GM23248 (cell line): ENCODE data around the gene CDCP2. TPM values are rescaled to one million over a fixed set of nuclear protein-coding genes. Genes with fewer than 3 reads are reported as not detected.

Experiments used
- DNase-seq: peaks from one replicate; pipeline ENCODE4 v3.0.0-alpha.2; 2015
- H2AFZ ChIP-seq: fragments of 200-600 bp; sonication (generic); 2 replicates; pipeline ENCODE4 v1.6.1; 2016; ENCODE audit warnings: antibody characterized with exemption
- H3F3A ChIP-seq: fragments of 200-600 bp; sonication (generic); 2 replicates; pipeline ENCODE4 v1.6.1; 2016; ENCODE audit warnings: mild to moderate bottlenecking, antibody characterized with exemption, mixed run types; ENCODE audit not compliant: insufficient read depth
- H3K27ac ChIP-seq: fragments of 200-600 bp; sonication (generic); 2 replicates; pipeline ENCODE4 v1.5.1; 2016; ENCODE audit warnings: mild to moderate bottlenecking
- H3K27me3 ChIP-seq: fragments of 200-600 bp; sonication (generic); replicated peaks from 2 replicates; pipeline ENCODE4 v1.6.1; 2016; ENCODE audit warnings: mild to moderate bottlenecking; ENCODE audit not compliant: insufficient read depth
- H3K36me3 ChIP-seq: fragments of 200-600 bp; sonication (generic); 2 replicates; pipeline ENCODE4 v1.6.1; 2016; ENCODE audit warnings: low read depth, mild to moderate bottlenecking
- H3K4me1 ChIP-seq: fragments of 200-600 bp; sonication (generic); 2 replicates; pipeline ENCODE4 v1.6.1; 2016; ENCODE audit warnings: mild to moderate bottlenecking; ENCODE audit not compliant: insufficient read depth
- H3K4me2 ChIP-seq: fragments of 200-600 bp; sonication (generic); one replicate; pipeline ENCODE4 v1.6.1; 2016; ENCODE audit warnings: mild to moderate bottlenecking; ENCODE audit not compliant: unreplicated experiment
- H3K4me3 ChIP-seq: fragments of 200-600 bp; sonication (generic); 2 replicates; pipeline ENCODE4 v1.5.1; 2016; ENCODE audit warnings: mild to moderate bottlenecking
- H3K79me2 ChIP-seq: fragments of 200-600 bp; sonication (generic); 2 replicates; pipeline ENCODE4 v1.6.1; 2016; ENCODE audit warnings: mild to moderate bottlenecking; ENCODE audit not compliant: insufficient read depth
- H3K9ac ChIP-seq: fragments of 200-600 bp; sonication (generic); 2 replicates; pipeline ENCODE4 v1.6.1; 2016; ENCODE audit warnings: mild to moderate bottlenecking
- H3K9me2 ChIP-seq: fragments of 200-600 bp; sonication (generic); 2 replicates; pipeline ENCODE4 v1.6.1; 2016; ENCODE audit warnings: mixed run types, mild to moderate bottlenecking, moderate library complexity; ENCODE audit not compliant: insufficient read depth
- H3K9me3 ChIP-seq: fragments of 200-600 bp; sonication (generic); one replicate; pipeline ENCODE4 v1.6.1; 2017; ENCODE audit warnings: low read depth
- H4K20me1 ChIP-seq: fragments of 200-600 bp; sonication (generic); 2 replicates; pipeline ENCODE4 v1.6.0; 2016; ENCODE audit not compliant: insufficient read depth
- EZH2 ChIP-seq: fragments of 200-600 bp; sonication (generic); IDR thresholded peaks from 2 replicates; pipeline ENCODE4 v1.6.1; 2018; ENCODE audit warnings: antibody characterized with exemption, mild to moderate bottlenecking; ENCODE audit not compliant: insufficient read depth, poor library complexity, severe bottlenecking
- EZH2phosphoT487 ChIP-seq: fragments of 200-600 bp; sonication (generic); IDR thresholded peaks from 2 replicates; pipeline ENCODE4 v1.6.1; 2018; ENCODE audit warnings: antibody characterized with exemption, moderate library complexity, mild to moderate bottlenecking, low read depth; ENCODE audit not compliant: insufficient read depth
- WGBS, 2 experiments: methylation state at CpG; one replicate each; pipeline ENCODE4 v1.1.6; 2015 to 2017; ENCODE audit warnings: low lambda C conversion rate in 2 of 2, low coverage in 1 of 2; ENCODE audit errors: missing lambda C conversion rate in 2 of 2; 5-methylcytosine and 5-hydroxymethylcytosine counted together
- in situ Hi-C: fragments of 300-500 bp; cut with MboI; formaldehyde crosslinking; loops from 2 replicates; pipeline ENCODE4 v1.15.0; 2020
- polyA plus RNA-seq: library from polyadenylated mRNA; unstranded; fragments of >200 nt; fragmentation: Nextera tagmentation; extraction: Ambion mirVana; gene quantifications from 2 replicates; pipeline ENCODE4 v1.2.1, GENCODE V29; 2016
- total RNA-seq: library from RNA; depleted of rRNA; stranded (reverse); fragments of >200 nt; shearing (Covaris generic); gene quantifications from 2 replicates; pipeline ENCODE4 v1.2.3, GENCODE V29; 2014

The CDCP2 gene
- total and polyA plus RNA-seq, 2 experiments from 2014 or later, result not detected

DNA sequence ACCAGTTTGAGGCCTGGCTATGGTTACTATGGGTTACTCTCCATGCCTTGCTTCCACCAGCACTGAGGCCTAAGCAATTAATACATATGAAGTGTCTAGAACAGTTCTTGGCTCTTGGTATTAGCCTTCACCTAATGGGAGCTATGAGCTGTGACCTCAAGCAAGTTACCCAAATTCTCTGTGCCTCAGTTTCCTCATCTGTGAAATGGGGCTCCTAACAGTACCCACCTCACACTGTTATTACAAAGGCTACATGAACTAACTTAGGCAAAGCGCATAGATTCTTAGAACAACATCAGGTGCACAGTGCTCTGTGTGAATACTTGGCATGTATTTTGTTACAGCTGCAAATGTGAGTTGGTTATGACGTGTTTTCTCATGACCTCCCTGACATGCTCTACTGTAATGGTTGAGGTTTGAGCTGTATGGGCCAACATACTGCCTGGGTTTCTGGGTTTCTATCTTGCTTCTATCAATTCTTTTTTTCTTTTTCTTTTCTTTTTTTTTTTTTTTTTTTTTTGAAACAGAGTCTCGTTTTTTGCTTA lies 26.5 kb downstream of the CDCP2 start:
- H4K20me1 ChIP-seq, result no peaks in the 10 kb centered on the region
- H3K4me1 ChIP-seq, result peaks cover under 1% of the 10 kb centered on the region; the same call in 1 of the 2 replicates
- in situ Hi-C loops, result no loop called here
- no peaks in the 10 kb centered on the region for H3K79me2 ChIP-seq
- no peaks in the 10 kb centered on the region for H3K9me3 ChIP-seq
- H2AFZ ChIP-seq, result no peak overlapping the region
- no peak for DNase-seq
- TF ChIP-seq EZH2phosphoT487, result no peak
- no peak for TF ChIP-seq EZH2
- H3K4me2 ChIP-seq, result no peak overlapping the region
- no peak overlapping the region for H3K9ac ChIP-seq
- H3K4me3 ChIP-seq, result no peak overlapping the region
- WGBS, 2 experiments, result 90 to 91% methylated on average over 2 to 3 of the region's 3 CpGs
- no peaks in the 10 kb centered on the region for H3K27me3 ChIP-seq
- no peaks in the 10 kb centered on the region for H3K9me2 ChIP-seq
- H3K27ac ChIP-seq, result no peak overlapping the region
- no peaks in the 10 kb centered on the region for H3K36me3 ChIP-seq
- H3F3A ChIP-seq, result no peaks in the 10 kb centered on the region

- Histone ChIP-seq H2AFZ (no peak overlapping the region), H3K4me3 (no peak overlapping the region), H3K9ac (no peak overlapping the region), H3K9me3 (no peaks in the 10 kb centered on the region), H3K4me1 (peaks cover 4% of the 10 kb centered on the region; the same call in 1 of the 2 replicates), H4K20me1 (no peaks in the 10 kb centered on the region), H3K9me2 (no peaks in the 10 kb centered on the region), H3K36me3 (no peaks in the 10 kb centered on the region), H3K27me3 (no peaks in the 10 kb centered on the region), H3K27ac (no peak overlapping the region), H3K79me2 (no peaks in the 10 kb centered on the region), H3F3A (no peaks in the 10 kb centered on the region), H3K4me2 (no peak overlapping the region)
- 91 to 92% methylated on average over 8 of the region's 8 CpGs for WGBS, 2 experiments
- TF ChIP-seq EZH2 (no peak), EZH2phosphoT487 (no peak)
- DNase-seq, result peak; percentile 38
- in situ Hi-C loops, result no loop called here
Observed at GRCh38 chr1:54125386-54126070, 27.3 kb downstream of the CDCP2 start.

DNA sequence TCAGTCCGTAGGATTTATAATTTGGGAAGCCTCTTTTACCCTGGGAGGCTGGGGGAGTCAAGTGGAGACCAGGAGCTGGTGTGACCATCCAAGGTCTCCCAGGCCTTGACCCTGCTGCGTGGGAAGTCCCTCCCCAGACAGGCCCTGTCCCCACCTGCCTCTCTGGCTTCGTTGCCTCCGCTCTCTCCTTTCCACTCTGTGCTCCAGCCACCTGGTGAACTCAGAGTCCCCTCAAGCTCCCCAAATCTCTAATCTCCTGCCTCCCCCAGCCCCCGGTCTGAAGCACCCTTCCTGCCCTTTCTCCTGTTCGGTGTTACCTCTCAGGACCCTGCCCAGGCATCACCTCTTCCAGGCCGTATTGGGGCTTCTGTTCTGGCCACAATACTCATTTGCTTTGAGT lies 27.9 kb downstream of the CDCP2 start:
- Histone ChIP-seq H3K4me1 (peaks cover 4% of the 10 kb centered on the region; the same call in 1 of the 2 replicates), H2AFZ (no peak overlapping the region), H3K4me3 (no peak overlapping the region), H3K9me3 (no peaks in the 10 kb centered on the region), H3K36me3 (no peaks in the 10 kb centered on the region), H3K27ac (no peak overlapping the region), H3K4me2 (no peak overlapping the region), H3K9me2 (no peaks in the 10 kb centered on the region), H3F3A (0 out of 2 replicates have a peak, but pooled peaks cover 3% of the 10 kb centered on the region), H3K79me2 (no peaks in the 10 kb centered on the region), H4K20me1 (no peaks in the 10 kb centered on the region), H3K27me3 (no peaks in the 10 kb centered on the region), H3K9ac (no peak overlapping the region)
- TF ChIP-seq EZH2 (no peak), EZH2phosphoT487 (no peak)
- 82 to 85% methylated on average over 7 of the region's 7 CpGs for WGBS, 2 experiments
- no peak for DNase-seq
- in situ Hi-C loops, result loop anchor here (25.0 kb wide), 2 partner anchors 362 to 687 kb away; partner anchors contain the start of gene TTC22

DNA sequence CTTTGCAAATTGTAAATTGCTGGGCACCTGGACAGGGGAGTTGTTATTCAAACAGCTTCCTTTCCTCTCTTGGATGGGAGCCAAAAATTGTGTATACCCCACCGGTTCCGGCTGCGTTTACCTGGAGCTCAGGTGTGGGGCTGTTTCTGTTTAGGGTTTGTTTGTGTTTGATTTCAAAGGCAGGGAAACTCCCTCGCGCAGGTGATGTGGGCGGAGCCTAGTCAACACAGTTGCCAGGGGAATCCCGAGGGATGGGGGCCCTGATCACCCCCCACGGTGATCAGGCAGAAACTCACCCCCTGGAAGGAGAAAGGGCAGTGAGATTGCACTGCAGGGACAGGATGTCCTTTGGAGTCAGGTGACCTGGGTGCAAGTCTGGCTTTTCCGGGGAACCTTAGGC lies 28.3 kb downstream of the CDCP2 start:
- DNase-seq, result no peak
- peaks cover 5% of the 10 kb centered on the region for H3K4me1 ChIP-seq
- no peak for TF ChIP-seq EZH2phosphoT487
- TF ChIP-seq EZH2, result no peak
- H3K9me3 ChIP-seq, result no peaks in the 10 kb centered on the region
- WGBS, 2 experiments, result 48 to 61% methylated on average over 9 of the region's 9 CpGs
- no peaks in the 10 kb centered on the region for H3K79me2 ChIP-seq
- no peaks in the 10 kb centered on the region for H3K27me3 ChIP-seq
- H2AFZ ChIP-seq, result no peak overlapping the region
- H3K36me3 ChIP-seq, result no peaks in the 10 kb centered on the region
- H3F3A ChIP-seq, result peaks cover 4% of the 10 kb centered on the region; the same call in 1 of the 2 replicates
- no peaks in the 10 kb centered on the region for H4K20me1 ChIP-seq
- H3K4me2 ChIP-seq, result no peak overlapping the region
- H3K4me3 ChIP-seq, result no peak overlapping the region
- no peak overlapping the region for H3K27ac ChIP-seq
- in situ Hi-C loops, result loop anchor here (25.0 kb wide), 2 partner anchors 363 to 688 kb away; partner anchors contain the start of gene TTC22
- H3K9me2 ChIP-seq, result no peaks in the 10 kb centered on the region
- H3K9ac ChIP-seq, result no peak overlapping the region
